GM21528 (cell line): Measurements from ENCODE around the gene DTX4.

Experiments
- ATAC-seq: cut with Tn5 transposase; IDR thresholded peaks from one replicate; pipeline ENCODE4 v1.9.1; 2021; ENCODE audit warnings: mild to moderate bottlenecking, moderate library complexity; ENCODE audit not compliant: unreplicated experiment, low FRiP score

DTX4 gene

DNA sequence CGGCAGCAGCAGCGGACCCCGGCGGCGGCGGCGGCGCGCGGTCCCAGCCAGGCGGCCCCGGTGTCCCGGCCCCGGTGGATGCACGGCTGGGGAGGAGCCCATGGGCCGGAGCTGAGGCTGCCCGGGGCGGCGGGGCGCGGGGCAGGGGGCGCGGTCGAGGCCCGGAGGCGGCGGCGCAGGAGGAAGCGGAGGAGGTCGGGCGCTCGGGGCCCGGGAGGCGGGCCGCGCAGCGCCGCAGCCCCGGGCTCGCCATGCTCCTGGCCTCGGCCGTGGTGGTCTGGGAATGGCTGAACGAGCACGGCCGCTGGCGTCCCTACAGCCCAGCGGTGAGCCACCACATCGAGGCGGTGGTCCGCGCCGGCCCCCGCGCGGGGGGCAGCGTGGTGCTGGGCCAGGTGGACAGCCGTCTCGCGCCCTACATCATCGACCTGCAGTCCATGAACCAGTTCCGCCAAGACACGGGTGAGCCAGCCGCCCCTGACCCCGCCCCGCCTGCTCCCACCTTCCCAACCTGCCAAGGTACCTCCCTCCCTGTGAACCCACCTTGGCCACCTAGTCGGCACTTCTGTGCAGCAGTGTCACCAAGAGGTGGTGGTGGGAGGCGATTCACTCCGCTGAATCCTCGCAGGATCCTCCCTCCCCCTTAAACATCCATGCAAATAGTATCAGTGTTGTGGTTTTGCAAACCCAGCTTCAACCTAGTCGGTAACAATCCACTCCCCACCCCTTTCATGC lies 580 bp downstream of the DTX4 start:
- ATAC-seq, result peak; percentile 40

DNA sequence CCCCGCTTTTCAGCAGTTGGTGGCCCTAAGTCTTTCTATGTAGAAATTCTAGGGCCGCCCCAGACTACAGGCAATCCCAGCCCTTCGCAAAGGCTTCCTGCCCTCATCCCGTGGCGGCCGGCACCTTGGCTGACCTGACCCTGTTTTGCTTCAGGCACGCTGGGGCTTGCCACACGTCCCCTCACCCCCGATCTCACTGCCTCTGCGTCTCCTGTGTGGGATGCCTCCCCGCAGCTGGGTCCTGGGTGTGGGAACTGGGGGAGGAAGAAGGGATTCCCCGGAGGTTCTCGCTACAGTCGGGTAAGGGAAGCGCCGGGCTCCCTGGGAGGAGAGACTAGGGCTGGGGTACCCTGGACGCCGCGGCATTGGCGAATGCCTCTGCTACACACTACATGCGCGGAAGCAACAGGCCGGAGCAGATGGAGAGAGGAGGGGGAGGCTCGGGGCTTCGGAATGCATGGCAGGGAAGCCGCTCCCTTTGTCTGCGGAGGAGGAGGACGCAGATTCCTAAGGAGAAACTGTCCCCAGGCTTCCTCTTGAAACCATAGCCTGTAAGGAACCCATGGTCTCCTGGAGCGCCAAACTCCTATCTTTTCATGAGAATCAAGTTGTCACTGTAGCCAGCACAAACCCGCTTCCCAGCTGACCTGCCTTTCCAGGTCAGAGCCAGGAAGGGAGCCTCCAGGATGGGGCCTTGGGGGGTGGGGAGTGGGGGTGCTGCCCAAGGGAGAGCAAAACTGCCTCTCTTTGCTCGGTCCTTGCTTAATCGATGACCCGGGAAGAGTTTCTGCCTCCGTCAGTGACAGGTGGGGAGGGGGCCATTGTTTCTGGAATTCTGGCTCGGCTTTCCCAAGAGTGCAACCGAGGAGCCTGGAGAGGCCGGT lies 1.4 kb downstream of the DTX4 start:
- peak; percentile 2 for ATAC-seq

DNA sequence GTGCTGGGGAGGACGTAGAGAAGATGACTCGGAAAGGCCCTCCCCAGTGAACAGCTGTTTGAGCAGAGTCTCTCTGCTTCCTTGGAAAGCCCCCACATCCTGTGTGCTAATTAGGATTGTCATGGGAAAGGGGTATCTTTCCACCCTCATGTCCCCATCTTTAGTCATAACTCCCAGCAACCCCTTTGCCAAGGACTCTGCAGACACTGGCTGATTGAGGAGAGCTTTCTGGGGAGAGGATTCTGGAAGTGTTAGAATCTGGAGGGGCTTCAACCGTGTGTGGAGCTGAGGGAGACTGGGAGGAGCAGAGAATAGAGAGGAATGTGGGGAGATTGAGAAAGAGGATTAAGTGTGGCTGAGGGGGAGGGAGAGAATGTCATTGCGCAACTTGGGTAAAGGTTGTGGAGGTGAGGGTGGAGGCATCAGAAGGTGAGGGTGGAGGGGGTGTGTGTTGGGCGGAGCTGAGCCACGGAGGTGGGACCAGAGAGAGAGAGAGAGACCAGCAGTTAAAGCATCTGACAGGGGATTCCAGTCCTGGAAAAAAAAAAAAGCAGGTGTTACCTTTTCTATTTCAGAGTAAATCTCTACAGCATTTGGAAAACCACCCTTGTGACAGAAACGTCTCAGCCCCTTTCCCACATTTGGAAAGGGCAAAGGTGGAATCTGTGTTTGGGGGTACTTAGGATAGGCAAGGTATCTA lies 2.2 kb downstream of the DTX4 start:
- no peak for ATAC-seq

DNA sequence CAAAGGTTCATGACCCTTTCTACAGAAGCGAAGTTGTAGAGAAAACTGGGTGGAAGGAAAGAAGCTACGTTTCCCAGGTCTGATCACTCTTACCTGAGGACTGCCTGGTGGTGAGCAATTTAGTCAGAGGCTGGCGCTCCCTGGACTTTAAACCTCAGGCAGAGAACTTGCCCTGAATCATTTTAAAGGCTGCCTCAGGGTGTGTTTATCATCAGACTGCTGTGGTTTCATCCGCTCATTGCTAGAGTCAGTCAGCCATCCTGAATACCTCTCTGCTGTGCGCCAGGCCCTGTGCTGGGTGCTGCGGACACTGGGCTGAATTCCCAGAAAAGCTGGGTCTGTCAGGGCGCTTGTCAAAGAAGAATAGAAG lies 2.7 kb downstream of the DTX4 start:
- no peak for ATAC-seq

DNA sequence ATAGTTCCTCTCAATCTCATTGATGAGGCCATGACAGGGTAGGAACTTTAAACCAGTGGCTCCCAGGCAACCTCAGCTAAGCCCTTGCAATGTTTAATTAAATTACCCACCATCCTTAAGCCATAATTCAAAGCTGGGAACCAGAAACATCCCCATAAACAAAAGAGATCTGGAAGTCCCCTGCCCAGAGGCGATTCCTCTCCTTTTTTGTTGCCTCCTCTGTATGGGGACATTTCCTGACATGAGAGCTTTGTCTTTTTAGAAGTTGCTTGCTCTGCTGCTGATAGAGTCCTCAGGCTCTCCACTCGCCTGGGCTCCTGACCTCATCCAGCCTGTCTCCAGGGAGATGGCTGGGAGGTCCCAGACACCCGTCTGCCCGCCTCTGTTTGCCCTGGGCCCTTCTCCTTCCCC lies 3.2 kb downstream of the DTX4 start:
- ATAC-seq, result no peak

- no peak for ATAC-seq
These were observed 4.4 kb downstream of the DTX4 start for GRCh38 chr11:59176330-59176729.

DNA sequence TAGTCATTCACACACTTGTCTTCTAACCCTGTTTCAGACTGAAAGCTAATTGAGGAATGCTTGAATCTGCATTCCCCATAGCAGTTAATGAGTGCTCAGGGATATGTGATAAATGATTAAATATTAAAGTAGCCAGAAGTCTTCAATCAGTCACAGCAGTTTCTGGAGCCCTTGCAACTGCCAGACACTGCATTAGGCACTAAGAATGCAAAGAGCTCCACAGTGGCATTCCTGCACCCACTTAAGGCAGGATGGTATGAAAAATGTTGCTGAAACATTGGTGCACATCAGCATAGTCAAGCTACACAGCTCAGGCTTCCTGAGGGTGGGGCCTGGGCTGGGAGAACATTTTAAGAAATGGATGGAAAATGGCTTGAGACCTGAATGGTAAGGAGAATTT lies 6.5 kb downstream of the DTX4 start:
- no peak for ATAC-seq

DNA sequence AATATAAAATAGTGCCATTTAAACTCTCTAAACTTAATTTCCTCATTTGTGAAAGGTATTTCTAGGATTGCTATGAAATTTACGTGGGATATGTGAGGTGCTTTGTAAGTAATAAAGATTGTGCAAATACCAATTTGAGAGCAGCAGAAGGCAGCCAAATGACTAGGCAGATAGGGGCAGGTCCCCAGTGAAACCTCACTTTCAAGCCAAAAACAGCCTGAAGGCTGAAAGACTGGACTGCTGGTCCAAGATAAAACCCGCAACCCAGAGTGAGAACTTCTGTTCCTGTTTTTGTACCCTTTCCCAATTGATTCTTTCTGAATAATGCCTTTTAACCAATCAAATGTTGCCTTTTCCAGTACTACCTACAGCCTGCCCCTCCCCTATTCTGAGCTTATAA lies 7.2 kb downstream of the DTX4 start:
- no peak for ATAC-seq

- no peak for ATAC-seq
These were observed 8.3 kb downstream of the DTX4 start for GRCh38 chr11:59180168-59180776.

DNA sequence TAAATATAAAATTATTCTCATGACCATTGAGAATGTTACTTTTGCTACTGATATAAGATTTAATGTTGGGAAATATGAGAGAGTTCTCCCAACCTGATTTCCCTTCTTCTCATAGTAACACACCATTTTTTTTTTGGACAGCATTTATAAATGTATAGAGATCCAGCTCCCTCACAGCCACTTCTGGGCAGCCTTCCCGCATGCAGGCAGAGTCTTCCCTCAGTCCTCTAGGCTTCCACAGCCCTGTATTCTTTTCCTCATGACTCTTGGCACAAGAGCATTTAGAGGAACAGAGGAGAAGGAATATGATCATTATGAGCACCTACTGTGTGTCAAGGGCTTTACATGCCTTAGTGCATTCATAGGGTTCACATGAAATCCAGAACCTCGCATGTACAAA lies 9.0 kb downstream of the DTX4 start:
- ATAC-seq, result no peak

- no peak for ATAC-seq
These were observed 10.0 kb downstream of the DTX4 start for GRCh38 chr11:59181746-59182456.

DNA sequence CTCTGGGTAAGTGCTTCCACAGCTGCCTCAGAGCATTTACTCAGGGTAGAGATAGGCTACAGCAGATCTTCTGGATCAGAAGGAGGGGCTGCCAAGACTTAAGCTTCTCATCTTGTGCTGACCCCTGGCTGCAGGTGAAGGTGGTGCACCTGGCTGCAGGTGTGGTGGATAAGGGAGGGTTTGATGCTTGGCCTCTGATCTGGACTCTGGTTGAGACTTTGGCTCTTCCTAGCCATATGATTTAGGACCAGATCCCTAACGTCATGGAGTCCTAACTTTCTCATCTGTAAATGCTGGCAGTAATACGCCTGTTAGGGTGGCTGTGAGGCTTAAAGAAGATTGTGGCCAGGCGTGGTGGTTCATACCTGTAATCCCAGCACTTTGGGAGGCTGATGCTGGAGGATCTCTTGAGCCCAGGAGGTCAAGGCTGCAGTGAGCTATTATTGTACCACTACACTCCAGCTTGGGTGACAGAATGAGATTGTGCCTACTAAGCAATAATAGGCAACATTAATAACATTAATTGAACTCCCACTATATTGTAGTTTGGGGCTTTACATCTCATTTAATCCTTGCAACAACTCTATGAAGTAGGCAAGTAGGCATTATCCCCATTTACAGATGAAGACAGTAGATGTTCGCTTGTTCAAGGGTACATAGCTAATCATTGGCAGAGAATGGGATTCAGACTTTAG lies 10.7 kb downstream of the DTX4 start:
- no peak for ATAC-seq

- ATAC-seq, result no peak
These were observed 11.8 kb downstream of the DTX4 start for GRCh38 chr11:59183771-59184170.

DNA sequence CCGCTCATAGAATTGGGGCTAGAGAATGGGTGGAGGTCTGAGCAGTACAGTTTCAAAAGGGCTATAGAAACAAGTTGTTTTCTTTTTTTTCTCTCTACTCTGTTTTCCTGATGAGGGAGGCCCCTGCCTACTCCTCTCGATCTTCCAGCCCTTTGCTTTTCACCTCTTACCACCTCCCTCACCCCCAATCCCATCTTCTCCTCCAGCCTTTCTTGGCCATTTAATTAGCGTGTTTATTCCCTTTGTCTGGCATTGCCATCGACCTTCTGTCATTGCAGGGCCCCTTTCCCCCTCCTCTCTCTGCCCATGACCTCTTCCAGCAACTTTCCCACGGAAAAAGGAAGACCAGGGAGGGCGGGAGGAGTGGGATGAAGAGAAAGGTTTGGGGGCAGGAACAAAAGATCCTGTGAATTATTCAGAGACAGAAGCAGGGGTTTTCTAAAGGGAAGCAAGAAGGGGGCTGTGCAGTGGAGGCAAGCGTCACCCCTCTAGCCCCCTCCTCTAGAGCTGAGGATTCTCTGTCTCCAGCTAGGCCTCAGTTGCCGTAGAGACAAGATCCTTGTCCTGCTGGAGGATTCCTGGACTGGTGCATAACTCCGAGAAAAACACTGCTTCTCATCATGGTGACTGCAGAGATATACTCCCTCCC lies 12.9 kb downstream of the DTX4 start:
- ATAC-seq, result no peak

DNA sequence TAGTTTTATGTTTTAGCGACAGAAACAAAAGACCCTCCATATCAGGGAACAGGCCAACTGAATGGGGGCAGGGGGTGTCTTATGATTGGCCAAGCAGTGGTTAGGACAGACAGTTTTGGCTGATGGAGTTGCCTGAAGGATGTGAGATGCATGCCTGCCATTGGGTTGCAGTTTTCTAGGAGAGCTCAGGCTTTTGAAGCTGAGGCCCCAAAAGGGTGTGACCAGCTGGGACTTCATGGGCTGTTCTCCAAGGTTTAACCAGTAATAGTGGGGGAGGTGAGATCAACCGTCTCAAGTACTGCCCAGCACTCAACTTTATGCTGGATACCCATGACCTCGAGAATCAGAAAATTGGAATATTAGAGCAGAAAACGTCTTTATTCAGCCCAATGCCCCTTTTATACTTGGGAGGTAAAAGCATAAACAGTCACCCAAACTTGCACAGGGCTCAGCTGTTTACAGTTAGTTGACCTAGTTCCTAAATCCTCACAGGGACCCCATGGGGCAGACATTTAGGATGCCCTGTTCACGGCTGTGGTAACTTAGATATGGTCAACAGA lies 13.5 kb downstream of the DTX4 start:
- no peak for ATAC-seq

- no peak for ATAC-seq
These were observed 14.2 kb downstream of the DTX4 start for GRCh38 chr11:59186130-59186594.

GRCh38 chr11:59187035-59187434 lies 15.1 kb downstream of the DTX4 start:
- ATAC-seq, result no peak

DNA sequence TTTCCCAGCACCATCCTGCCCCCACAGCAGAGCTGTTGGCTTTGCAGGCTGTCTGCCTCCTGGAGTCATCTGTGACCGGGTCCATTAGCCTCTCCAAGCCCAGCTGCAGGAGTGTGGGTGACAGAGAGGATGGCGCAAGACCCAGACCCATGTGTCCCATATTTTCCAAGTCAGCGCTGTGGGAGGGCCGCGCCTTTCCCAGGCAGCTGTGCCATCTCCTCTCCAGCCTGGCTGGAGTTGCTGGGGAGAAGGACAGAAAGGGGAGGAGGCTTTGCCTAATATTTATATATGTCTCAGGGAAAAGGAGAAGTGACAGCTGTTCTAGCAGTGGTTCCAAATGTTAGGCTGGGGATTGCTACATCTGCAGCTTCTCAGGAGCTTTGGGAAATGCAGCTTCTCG lies 15.7 kb downstream of the DTX4 start:
- ATAC-seq, result no peak

DNA sequence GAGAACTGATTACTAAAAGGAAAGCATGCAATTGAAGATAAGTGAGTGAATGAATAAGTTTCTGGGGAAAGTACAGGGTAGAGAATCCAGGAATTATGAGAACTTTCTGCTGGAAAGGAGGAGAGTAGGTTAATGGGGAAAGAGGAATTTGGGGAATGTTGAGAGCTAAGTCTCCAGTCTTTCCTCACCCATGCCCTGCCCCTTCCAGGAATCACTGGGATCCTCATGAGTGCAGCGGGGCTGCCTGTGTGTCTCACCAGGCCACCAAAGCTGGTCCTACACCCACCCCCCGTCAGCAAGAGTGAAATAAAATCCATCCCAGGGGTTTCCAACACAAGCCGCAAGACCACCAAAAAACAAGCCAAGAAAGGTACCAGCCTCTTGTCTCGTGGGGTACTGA lies 17.0 kb downstream of the DTX4 start:
- ATAC-seq, result no peak
